Neural cell (in vitro differentiated cells): Measurements from ENCODE around the gene HIVEP3. TPM values are rescaled to one million over a fixed set of nuclear protein-coding genes. Genes with fewer than 3 reads are reported as not detected.

Experiments used
- H2AFZ ChIP-seq: fragments of 200-600, 300-800 bp; sonication (generic), shearing (Covaris generic); 2 replicates; pipeline ENCODE4 v1.6.0; 2014; ENCODE audit warnings: low read depth, mild to moderate bottlenecking, antibody characterized with exemption, low read length, moderate library complexity
- H3F3A ChIP-seq: fragments of 200-600 bp; shearing (Covaris generic); 2 replicates; pipeline ENCODE4 v1.6.1; 2016; ENCODE audit warnings: mild to moderate bottlenecking, moderate library complexity, mixed read lengths, antibody characterized with exemption, low read length; ENCODE audit not compliant: insufficient read depth, poor library complexity, severe bottlenecking
- H3K27ac ChIP-seq: fragments of 200-600, 300-800 bp; sonication (generic), shearing (Covaris generic); 2 replicates; pipeline ENCODE4 v1.5.1; 2014; ENCODE audit warnings: mild to moderate bottlenecking, low read length, moderate library complexity
- H3K27me3 ChIP-seq: fragments of 300-800, 200-600 bp; sonication (generic), shearing (Covaris generic); 2 replicates; pipeline ENCODE4 v1.6.0; 2014; ENCODE audit warnings: mild to moderate bottlenecking, low read depth, low read length, moderate library complexity; ENCODE audit not compliant: insufficient read depth
- H3K36me3 ChIP-seq: fragments of 300-800, 200-600 bp; sonication (generic), shearing (Covaris generic); 2 replicates; pipeline ENCODE4 v1.5.1; 2014; ENCODE audit warnings: mild to moderate bottlenecking, antibody characterized with exemption, low read length, moderate library complexity; ENCODE audit not compliant: insufficient read depth
- H3K4me2 ChIP-seq: fragments of 300-800, 200-600 bp; sonication (generic), shearing (Covaris generic); 2 replicates; pipeline ENCODE4 v1.6.0; 2014; ENCODE audit warnings: mild to moderate bottlenecking, low read length
- H3K4me3 ChIP-seq: fragments of 300-800, 200-600 bp; sonication (generic), shearing (Covaris generic); 2 replicates; pipeline ENCODE4 v1.5.1; 2014; ENCODE audit warnings: mild to moderate bottlenecking, low read length, moderate library complexity
- H3K79me2 ChIP-seq: fragments of 200-600 bp; shearing (Covaris generic); replicated peaks from 2 replicates; pipeline ENCODE4 v1.6.0; 2014; ENCODE audit warnings: mild to moderate bottlenecking, low read length, moderate library complexity; ENCODE audit not compliant: insufficient read depth
- H3K9ac ChIP-seq: fragments of 300-800, 200-600 bp; sonication (generic), shearing (Covaris generic); 2 replicates; pipeline ENCODE4 v1.6.1; 2016; ENCODE audit warnings: mild to moderate bottlenecking, low read length, mixed read lengths
- H3K9me2 ChIP-seq: fragments of 200-600 bp; shearing (Covaris generic); 2 replicates; pipeline ENCODE4 v1.6.1; 2016; ENCODE audit warnings: mild to moderate bottlenecking, low read length, mixed read lengths; ENCODE audit not compliant: insufficient read depth
- H3K9me3 ChIP-seq: fragments of 200-600, 300-800 bp; sonication (generic), shearing (Covaris generic); 2 replicates; pipeline ENCODE4 v1.6.1; 2016; ENCODE audit warnings: mild to moderate bottlenecking, mixed run types, low read length, moderate library complexity, mixed read lengths
- H4K20me1 ChIP-seq: fragments of 200-600 bp; shearing (Covaris generic); 2 replicates; pipeline ENCODE4 v1.6.1; 2016; ENCODE audit warnings: mild to moderate bottlenecking, mixed run types; ENCODE audit not compliant: insufficient read depth
- CTCF ChIP-seq: fragments of 450-650 bp; IDR thresholded peaks from 2 replicates; pipeline ENCODE4 v1.5.1; 2014; ENCODE audit warnings: antibody characterized with exemption, mild to moderate bottlenecking, moderate library complexity; ENCODE audit not compliant: poor library complexity, severe bottlenecking
- EP300 ChIP-seq: fragments of 450-650 bp; conservative IDR thresholded peaks from 2 replicates; pipeline ENCODE4 v1.6.1; 2014; ENCODE audit warnings: antibody characterized with exemption, mild to moderate bottlenecking, moderate library complexity; ENCODE audit not compliant: poor library complexity, severe bottlenecking
- EZH2 ChIP-seq: fragments of 200-600, 300-800 bp; shearing (Covaris generic), sonication (generic); IDR thresholded peaks from 2 replicates; pipeline ENCODE4 v1.6.1; 2014; ENCODE audit warnings: antibody characterized with exemption, low read length, borderline replicate concordance, mild to moderate bottlenecking; ENCODE audit not compliant: insufficient read depth, poor library complexity, severe bottlenecking
- MXI1 ChIP-seq: fragments of 450-650 bp; conservative IDR thresholded peaks from 2 replicates; pipeline ENCODE4 v1.6.1; 2014; ENCODE audit warnings: antibody characterized with exemption, mild to moderate bottlenecking; ENCODE audit not compliant: poor library complexity, severe bottlenecking
- POLR2AphosphoS5 ChIP-seq: IDR thresholded peaks from 2 replicates; pipeline ENCODE4 v1.6.1; 2012
- RAD21 ChIP-seq: fragments of 450-650 bp; conservative IDR thresholded peaks from 2 replicates; pipeline ENCODE4 v1.6.1; 2014; ENCODE audit warnings: antibody characterized with exemption, mild to moderate bottlenecking, moderate library complexity
- REST ChIP-seq: IDR thresholded peaks from 2 replicates; pipeline ENCODE4 v1.6.1; 2012; ENCODE audit warnings: borderline replicate concordance
- SMC3 ChIP-seq: fragments of 450-650 bp; conservative IDR thresholded peaks from 2 replicates; pipeline ENCODE4 v1.6.1; 2014; ENCODE audit warnings: antibody characterized with exemption, mild to moderate bottlenecking, moderate library complexity; ENCODE audit not compliant: poor library complexity
- TAF1 ChIP-seq: IDR thresholded peaks from 2 replicates; pipeline ENCODE4 v1.6.1; 2012; ENCODE audit warnings: low read depth
- polyA plus RNA-seq: library from polyadenylated mRNA; depleted of rRNA; stranded (reverse); fragments of >200 nt; gene quantifications from 2 replicates; pipeline ENCODE4 v1.2.3, GENCODE V29; 2014

The HIVEP3 gene
- polyA plus RNA-seq, 1 donor from 2014 or later: 2.6 TPM

GRCh38 chr1:41502912-41503311 lies 415.8 kb downstream of the HIVEP3 start:
- Histone ChIP-seq H3K79me2 (no peaks in the 10 kb centered on the region), H3K9me3 (no peaks in the 10 kb centered on the region), H3F3A (no peaks in the 10 kb centered on the region), H3K27ac (no peak overlapping the region), H3K27me3 (no peaks in the 10 kb centered on the region), H3K9ac (no peak overlapping the region), H2AFZ (no peak overlapping the region), H3K4me3 (no peak overlapping the region), H3K9me2 (no peaks in the 10 kb centered on the region), H3K36me3 (no peaks in the 10 kb centered on the region), H3K4me2 (no peak overlapping the region), H4K20me1 (no peaks in the 10 kb centered on the region)
- TF ChIP-seq POLR2AphosphoS5 (no peak), REST (no peak), MXI1 (no peak), SMC3 (no peak), TAF1 (no peak), CTCF (no peak), RAD21 (no peak), EZH2 (no peak), EP300 (no peak)

GRCh38 chr1:41501581-41501980 lies 417.1 kb downstream of the HIVEP3 start:
- no peaks in the 10 kb centered on the region for H3K36me3 ChIP-seq
- H4K20me1 ChIP-seq: no peaks in the 10 kb centered on the region
- H2AFZ ChIP-seq: no peak overlapping the region
- H3F3A ChIP-seq: no peaks in the 10 kb centered on the region
- no peak overlapping the region for H3K27ac ChIP-seq
- H3K4me3 ChIP-seq: no peak overlapping the region
- H3K9me2 ChIP-seq: no peaks in the 10 kb centered on the region
- TF ChIP-seq EP300: no peak
- H3K9ac ChIP-seq: no peak overlapping the region
- no peaks in the 10 kb centered on the region for H3K9me3 ChIP-seq
- H3K27me3 ChIP-seq: peaks cover 3% of the 10 kb centered on the region
- no peaks in the 10 kb centered on the region for H3K79me2 ChIP-seq
- no peak overlapping the region for H3K4me2 ChIP-seq
